Endodermal cell (in vitro differentiated cells): ENCODE results near the gene GABRQ. TPM values are rescaled to one million over a fixed set of nuclear protein-coding genes. Genes with fewer than 3 reads are reported as not detected.
A peak's percentile ranks its signal among the peaks of the same experiment; 100 is the strongest.

Experiments
- DNase-seq: peaks from one replicate; pipeline ENCODE4 v3.0.0-alpha.2; 2017
- H3K27ac ChIP-seq: 2 replicates; pipeline ENCODE4 v1.5.1; 2013; ENCODE audit warnings: mild to moderate bottlenecking, low read depth, low read length, moderate library complexity
- H3K27me3 ChIP-seq: 2 replicates; pipeline ENCODE4 v1.6.1; 2013; ENCODE audit warnings: mild to moderate bottlenecking, low read length, moderate library complexity; ENCODE audit not compliant: insufficient read depth, control insufficient read depth, poor library complexity, severe bottlenecking
- H3K36me3 ChIP-seq: 2 replicates; pipeline ENCODE4 v1.7.0; 2013; ENCODE audit warnings: mild to moderate bottlenecking, low read length, moderate library complexity; ENCODE audit not compliant: control insufficient read depth, insufficient read depth
- H3K4me1 ChIP-seq: one replicate; pipeline ENCODE4 v1.7.0; 2013; ENCODE audit warnings: low read length; ENCODE audit not compliant: control insufficient read depth, insufficient read depth
- H3K4me3 ChIP-seq: 2 replicates; pipeline ENCODE4 v1.5.1; 2013; ENCODE audit warnings: mild to moderate bottlenecking, low read length, moderate library complexity
- H3K9ac ChIP-seq: 2 replicates; pipeline ENCODE4 v1.6.1; 2013; ENCODE audit warnings: mild to moderate bottlenecking, low read length, moderate library complexity; ENCODE audit not compliant: poor library complexity, severe bottlenecking; ENCODE audit errors: extremely low read depth
- H3K9me3 ChIP-seq: 2 replicates; pipeline ENCODE4 v1.6.1; 2013; ENCODE audit warnings: mild to moderate bottlenecking, low read length, moderate library complexity; ENCODE audit not compliant: control insufficient read depth
- H3K27ac Mint-ChIP-seq: 2 replicates; pipeline ENCODE4 v1.8.0; 2020; ENCODE audit warnings: mixed read lengths
- H3K27me3 Mint-ChIP-seq: 2 replicates; pipeline ENCODE4 v1.8.0; 2021; ENCODE audit warnings: mild to moderate bottlenecking, mixed read lengths; ENCODE audit not compliant: insufficient read depth
- H3K36me3 Mint-ChIP-seq: 2 replicates; pipeline ENCODE4 v1.8.0; 2020; ENCODE audit warnings: low read depth, mixed read lengths
- H3K4me1 Mint-ChIP-seq: 2 replicates; pipeline ENCODE4 v1.8.0; 2020; ENCODE audit warnings: mixed read lengths
- H3K4me3 Mint-ChIP-seq: 2 replicates; pipeline ENCODE4 v1.8.0; 2020; ENCODE audit warnings: mild to moderate bottlenecking, moderate library complexity, mixed read lengths
- H3K9me3 Mint-ChIP-seq: 2 replicates; pipeline ENCODE4 v1.8.0; 2020; ENCODE audit warnings: mild to moderate bottlenecking, mixed read lengths
- WGBS, 2 experiments: methylation state at CpG; one replicate each; pipeline versions ENCODE4 v1.1.5 to v1.1.7; 2013; ENCODE audit warnings: missing lambda C conversion rate in 2 of 2, mixed read lengths in 1 of 2; ENCODE audit not compliant: insufficient coverage in 1 of 2, insufficient read length in 1 of 2; 5-methylcytosine and 5-hydroxymethylcytosine counted together
- total RNA-seq, 2 donors: library from RNA; stranded (reverse); fragmentation: NEBNext Ultra II Directional in 1 of 2; extraction: Animal tissue kit (Norgen Biotek cat#: 25700) in 1 of 2; gene quantifications; 2 replicates in 1 of 2; 3 replicates in 1 of 2; pipeline ENCODE4 v1.2.1, GENCODE V29; 2021
- TF ChIP-seq, protein P1 (sequence below): fragments of 200-600 bp; sonication (generic); conservative IDR thresholded peaks from 2 replicates; pipeline ENCODE4 v1.5.0; 2021; ENCODE audit warnings: antibody characterized with exemption, mild to moderate bottlenecking

GABRQ gene
- total RNA-seq, 2 donors from 2014 or later, result 1.7 TPM

DNA sequence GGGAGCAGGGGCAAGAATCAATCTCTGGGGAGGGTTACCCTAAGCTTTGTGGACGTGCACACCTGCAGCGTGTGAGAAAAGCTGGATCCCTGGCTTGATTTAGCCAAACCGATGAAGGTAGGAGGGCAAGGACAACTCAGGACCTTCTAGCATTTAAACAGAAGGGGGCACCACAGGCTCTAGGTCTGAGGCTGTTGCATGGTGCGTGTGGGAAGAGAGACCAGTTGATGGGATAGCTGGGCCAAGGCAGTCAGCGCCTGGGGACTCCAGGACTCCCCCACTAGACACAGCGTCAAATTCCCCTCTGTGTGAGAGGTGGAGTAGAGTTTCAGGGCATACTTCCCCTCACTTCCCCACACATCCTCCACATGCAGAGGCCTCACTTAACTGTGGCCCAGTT lies 4.3 kb downstream of the GABRQ start:
- no peaks in the 10 kb centered on the region for H3K4me1 Mint-ChIP-seq

DNA sequence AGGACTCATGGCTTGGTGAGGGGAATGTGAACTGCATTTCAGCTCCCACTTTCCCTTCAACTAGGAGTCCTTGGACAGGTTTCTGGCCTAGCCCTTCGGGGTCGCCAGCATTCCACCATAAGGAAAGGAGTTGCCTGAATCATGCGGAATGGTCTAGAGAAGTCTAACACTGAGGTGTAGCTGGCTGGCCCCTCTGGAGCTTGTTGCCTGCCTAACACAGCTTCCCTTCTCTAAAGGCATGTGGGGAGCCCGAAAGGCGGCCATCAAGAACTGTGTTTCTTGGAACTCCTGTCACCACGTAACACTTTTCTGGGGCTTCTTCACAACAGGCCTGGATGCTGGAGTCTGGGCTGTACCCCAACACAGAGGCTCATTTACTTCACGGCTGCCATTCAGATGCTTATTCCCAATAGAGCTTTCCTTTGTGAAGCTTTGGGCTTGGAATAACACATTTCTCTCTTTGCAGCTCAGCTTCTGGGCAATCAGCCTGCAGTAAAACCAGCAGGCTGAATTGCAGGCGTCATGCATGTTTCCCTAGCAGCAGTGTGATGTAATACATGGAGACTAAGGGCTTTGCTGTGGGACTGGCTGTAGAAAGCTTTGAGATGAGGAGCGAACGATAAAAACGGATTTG lies 5.4 kb downstream of the GABRQ start:
- H3K27ac Mint-ChIP-seq, result no peak overlapping the region
- H3K36me3 ChIP-seq, result no peaks in the 10 kb centered on the region
- no peak overlapping the region for H3K27ac ChIP-seq
- WGBS, 2 experiments, result 91% methylated on average over 11 of the region's 11 CpGs; no CpG with 5 or more reads in 1 of the 2 experiments
- no peaks in the 10 kb centered on the region for H3K9me3 ChIP-seq
- H3K9ac ChIP-seq, result no peak overlapping the region
- peaks cover 27% of the 10 kb centered on the region for H3K9me3 Mint-ChIP-seq
- no peak overlapping the region for H3K4me3 Mint-ChIP-seq
- H3K4me1 Mint-ChIP-seq, result no peaks in the 10 kb centered on the region
- H3K36me3 Mint-ChIP-seq, result peaks cover 1% of the 10 kb centered on the region
- H3K4me1 ChIP-seq, result no peaks in the 10 kb centered on the region
- H3K27me3 Mint-ChIP-seq, result peaks cover 24% of the 10 kb centered on the region
- no peak overlapping the region for H3K4me3 ChIP-seq
- H3K27me3 ChIP-seq, result peaks cover 21% of the 10 kb centered on the region
- no peak for DNase-seq
- TF ChIP-seq, protein P1, sequence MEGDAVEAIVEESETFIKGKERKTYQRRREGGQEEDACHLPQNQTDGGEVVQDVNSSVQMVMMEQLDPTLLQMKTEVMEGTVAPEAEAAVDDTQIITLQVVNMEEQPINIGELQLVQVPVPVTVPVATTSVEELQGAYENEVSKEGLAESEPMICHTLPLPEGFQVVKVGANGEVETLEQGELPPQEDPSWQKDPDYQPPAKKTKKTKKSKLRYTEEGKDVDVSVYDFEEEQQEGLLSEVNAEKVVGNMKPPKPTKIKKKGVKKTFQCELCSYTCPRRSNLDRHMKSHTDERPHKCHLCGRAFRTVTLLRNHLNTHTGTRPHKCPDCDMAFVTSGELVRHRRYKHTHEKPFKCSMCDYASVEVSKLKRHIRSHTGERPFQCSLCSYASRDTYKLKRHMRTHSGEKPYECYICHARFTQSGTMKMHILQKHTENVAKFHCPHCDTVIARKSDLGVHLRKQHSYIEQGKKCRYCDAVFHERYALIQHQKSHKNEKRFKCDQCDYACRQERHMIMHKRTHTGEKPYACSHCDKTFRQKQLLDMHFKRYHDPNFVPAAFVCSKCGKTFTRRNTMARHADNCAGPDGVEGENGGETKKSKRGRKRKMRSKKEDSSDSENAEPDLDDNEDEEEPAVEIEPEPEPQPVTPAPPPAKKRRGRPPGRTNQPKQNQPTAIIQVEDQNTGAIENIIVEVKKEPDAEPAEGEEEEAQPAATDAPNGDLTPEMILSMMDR, result no peak

More for the DNA sequence above, 4.3 kb downstream of the GABRQ start:
- Mint-ChIP-seq H3K27ac (no peak overlapping the region), H3K36me3 (peaks cover 1% of the 10 kb centered on the region), H3K4me3 (no peak overlapping the region), H3K9me3 (peaks cover 21% of the 10 kb centered on the region), H3K27me3 (peaks cover 30% of the 10 kb centered on the region)
- TF ChIP-seq, protein P1, result peak; percentile 66
- DNase-seq, result peak; percentile 77
- Histone ChIP-seq H3K27me3 (peaks cover 24% of the 10 kb centered on the region), H3K9me3 (no peaks in the 10 kb centered on the region), H3K4me1 (no peaks in the 10 kb centered on the region), H3K4me3 (no peak overlapping the region), H3K27ac (no peak overlapping the region), H3K9ac (no peak overlapping the region), H3K36me3 (no peaks in the 10 kb centered on the region)
- WGBS, 2 experiments, result 20 to 70% methylated on average over 1 to 5 of the region's 6 CpGs

DNA sequence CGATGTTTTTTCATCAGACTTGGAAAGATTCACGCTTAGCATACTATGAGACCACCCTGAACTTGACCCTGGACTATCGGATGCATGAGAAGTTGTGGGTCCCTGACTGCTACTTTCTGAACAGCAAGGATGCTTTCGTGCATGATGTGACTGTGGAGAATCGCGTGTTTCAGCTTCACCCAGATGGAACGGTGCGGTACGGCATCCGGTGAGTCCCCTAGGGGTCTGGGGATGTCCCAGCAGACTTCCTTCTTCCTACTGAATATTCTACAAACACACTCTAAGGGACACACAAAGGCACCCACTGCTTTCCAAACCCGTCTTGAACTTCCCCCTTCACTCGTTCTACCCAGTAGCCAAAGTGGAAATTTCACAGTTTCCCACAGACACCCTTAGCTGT lies 9.3 kb downstream of the GABRQ start:
- no peak overlapping the region for H3K4me3 ChIP-seq
- no peaks in the 10 kb centered on the region for H3K4me1 Mint-ChIP-seq

More for the DNA sequence above, 9.3 kb downstream of the GABRQ start:
- Histone ChIP-seq H3K27me3 (no peaks in the 10 kb centered on the region), H3K27ac (no peak overlapping the region), H3K4me1 (no peaks in the 10 kb centered on the region), H3K9ac (no peak overlapping the region), H3K9me3 (no peaks in the 10 kb centered on the region), H3K36me3 (no peaks in the 10 kb centered on the region)
- Mint-ChIP-seq H3K9me3 (peaks cover 37% of the 10 kb centered on the region), H3K27me3 (no peaks in the 10 kb centered on the region), H3K36me3 (no peaks in the 10 kb centered on the region), H3K4me3 (no peak overlapping the region), H3K27ac (no peak overlapping the region)
- TF ChIP-seq, protein P1, result no peak
- DNase-seq, result no peak
- 92% methylated on average over 5 to 12 of the region's 12 CpGs for WGBS, 2 experiments
